HUES48 (cell line): ENCODE data around the gene PNLIPRP1.

Source experiments
- H3K27ac ChIP-seq: one replicate; pipeline ENCODE4 v1.7.0; 2013; ENCODE audit warnings: low read depth, low read length, inconsistent platforms
- H3K27me3 ChIP-seq: 2 replicates; pipeline ENCODE4 v1.6.1; 2013; ENCODE audit warnings: mild to moderate bottlenecking, low read length; ENCODE audit not compliant: control insufficient read depth, insufficient read depth
- H3K36me3 ChIP-seq: 2 replicates; pipeline ENCODE4 v1.6.1; 2013; ENCODE audit warnings: low read length; ENCODE audit not compliant: control insufficient read depth, insufficient read depth
- H3K4me1 ChIP-seq: 2 replicates; pipeline ENCODE4 v1.6.1; 2013; ENCODE audit warnings: mild to moderate bottlenecking, low read length; ENCODE audit not compliant: control insufficient read depth, insufficient read depth
- H3K4me3 ChIP-seq: 2 replicates; pipeline ENCODE4 v1.5.1; 2013; ENCODE audit warnings: mild to moderate bottlenecking, low read depth, low read length
- H3K9ac ChIP-seq: 2 replicates; pipeline ENCODE4 v1.6.1; 2013; ENCODE audit warnings: mild to moderate bottlenecking, low read depth, low read length, moderate library complexity
- H3K9me3 ChIP-seq: 2 replicates; pipeline ENCODE4 v1.6.1; 2013; ENCODE audit warnings: low read length; ENCODE audit not compliant: control insufficient read depth, insufficient read depth

The PNLIPRP1 gene

DNA sequence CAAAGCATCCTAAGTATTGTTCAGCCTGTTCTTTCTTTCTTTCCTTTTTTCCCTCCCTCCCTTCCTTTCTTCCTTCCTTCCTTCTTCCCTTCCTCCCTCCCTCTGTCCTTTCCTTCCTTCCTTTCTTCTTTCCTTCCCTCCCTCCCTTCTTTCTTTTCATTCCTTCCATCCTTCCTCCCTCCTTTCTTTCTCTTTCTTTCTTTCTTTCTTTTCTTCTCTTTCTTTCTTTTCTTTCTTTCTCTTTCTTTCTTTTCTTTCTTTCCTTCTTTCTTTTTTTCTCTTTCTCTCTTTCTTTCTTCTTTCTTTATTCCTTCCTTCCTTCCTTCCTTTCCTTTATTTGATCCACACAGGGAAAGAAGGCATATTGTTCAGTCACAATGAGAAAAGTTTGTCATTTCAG lies 23.8 kb upstream of the PNLIPRP1 start:
- H3K4me3 ChIP-seq, result no peak overlapping the region
- no peak overlapping the region for H3K9ac ChIP-seq
- no peaks in the 10 kb centered on the region for H3K27me3 ChIP-seq
- H3K9me3 ChIP-seq, result no peaks in the 10 kb centered on the region
- no peak overlapping the region for H3K27ac ChIP-seq
- H3K36me3 ChIP-seq, result no peaks in the 10 kb centered on the region
- no peaks in the 10 kb centered on the region for H3K4me1 ChIP-seq

DNA sequence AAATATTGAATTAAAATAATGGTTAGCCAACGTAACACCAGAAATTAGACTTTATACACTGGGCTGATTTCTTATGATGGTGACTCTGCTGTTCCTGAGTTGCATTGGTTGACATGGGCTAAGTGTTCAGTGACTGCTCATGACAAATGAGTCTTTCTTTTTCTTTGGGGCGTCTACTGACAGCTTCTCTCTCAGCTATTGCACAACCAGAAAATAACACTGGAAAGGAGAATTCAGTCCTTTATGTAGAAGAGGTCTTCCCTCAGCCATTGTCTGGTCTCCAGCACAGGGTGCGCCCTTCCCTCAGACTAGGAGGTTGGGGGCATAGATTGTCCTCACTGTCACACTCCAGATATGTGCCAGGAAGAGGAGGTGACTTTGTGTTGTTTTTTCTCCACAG lies 23.4 kb upstream of the PNLIPRP1 start:
- Histone ChIP-seq H3K27ac (no peak overlapping the region), H3K9ac (no peak overlapping the region), H3K4me1 (no peaks in the 10 kb centered on the region)

DNA sequence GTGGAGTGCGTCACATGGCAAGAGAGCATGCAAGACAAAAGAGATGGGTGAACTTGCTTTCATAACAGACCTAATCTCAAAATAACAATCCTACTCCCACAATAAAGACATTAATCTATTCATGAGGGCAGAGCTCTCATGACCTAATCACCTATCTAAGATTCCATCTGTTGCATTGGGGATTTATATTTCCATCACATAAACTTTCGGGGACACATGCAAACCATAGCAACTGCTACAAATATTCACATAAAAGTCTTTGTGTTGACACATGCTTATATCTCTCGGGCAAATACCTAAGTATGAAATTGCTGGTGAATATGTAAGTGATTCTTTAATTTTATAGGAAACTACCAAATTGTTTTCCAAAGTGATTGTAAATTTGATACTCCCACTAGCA lies 16.0 kb upstream of the PNLIPRP1 start:
- H3K4me1 ChIP-seq, result no peaks in the 10 kb centered on the region
- H3K27me3 ChIP-seq, result no peaks in the 10 kb centered on the region
- H3K36me3 ChIP-seq, result no peaks in the 10 kb centered on the region
- H3K27ac ChIP-seq, result no peak overlapping the region
- H3K4me3 ChIP-seq, result no peak overlapping the region
- no peaks in the 10 kb centered on the region for H3K9me3 ChIP-seq
- no peak overlapping the region for H3K9ac ChIP-seq

More for the DNA sequence above, 23.4 kb upstream of the PNLIPRP1 start:
- Histone ChIP-seq H3K27me3 (no peaks in the 10 kb centered on the region), H3K36me3 (no peaks in the 10 kb centered on the region), H3K9me3 (no peaks in the 10 kb centered on the region), H3K4me3 (no peak overlapping the region)

DNA sequence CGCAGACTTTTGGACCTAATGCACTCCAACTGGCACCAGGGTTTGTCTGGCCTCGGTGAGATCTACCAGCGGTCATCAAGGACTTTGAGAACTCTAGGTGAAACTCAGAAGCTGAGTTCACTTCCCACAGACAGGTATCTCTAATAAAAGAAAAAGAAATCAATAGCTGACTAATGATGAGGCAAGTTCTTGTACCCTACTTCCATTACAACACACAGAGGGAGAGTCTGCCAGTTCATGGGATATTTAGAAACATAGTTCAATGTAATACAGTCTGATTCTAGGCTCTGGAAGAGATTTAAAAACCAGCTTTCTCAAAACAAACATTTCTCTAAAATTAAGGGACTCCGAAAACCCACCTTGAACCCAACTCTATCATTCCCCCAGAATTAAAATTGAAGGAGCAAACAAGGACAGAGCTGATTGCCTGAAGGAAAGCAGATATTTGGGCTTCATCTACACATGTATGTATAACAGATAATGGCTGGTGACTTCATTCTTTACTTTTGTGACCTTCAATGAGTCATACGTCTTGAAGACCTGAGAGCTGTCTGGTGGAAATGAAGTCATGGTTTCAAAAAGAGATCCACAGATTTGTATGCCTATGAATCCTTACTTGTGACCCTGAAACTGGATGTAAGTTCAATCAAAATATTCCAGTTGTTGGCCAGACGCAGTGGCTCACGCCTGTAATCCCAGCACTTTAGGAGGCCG lies 2.7 kb upstream of the PNLIPRP1 start:
- Histone ChIP-seq H3K36me3 (no peaks in the 10 kb centered on the region), H3K4me3 (no peak overlapping the region), H3K9me3 (no peaks in the 10 kb centered on the region), H3K9ac (no peak overlapping the region), H3K27me3 (no peaks in the 10 kb centered on the region), H3K27ac (no peak overlapping the region), H3K4me1 (no peaks in the 10 kb centered on the region)

DNA sequence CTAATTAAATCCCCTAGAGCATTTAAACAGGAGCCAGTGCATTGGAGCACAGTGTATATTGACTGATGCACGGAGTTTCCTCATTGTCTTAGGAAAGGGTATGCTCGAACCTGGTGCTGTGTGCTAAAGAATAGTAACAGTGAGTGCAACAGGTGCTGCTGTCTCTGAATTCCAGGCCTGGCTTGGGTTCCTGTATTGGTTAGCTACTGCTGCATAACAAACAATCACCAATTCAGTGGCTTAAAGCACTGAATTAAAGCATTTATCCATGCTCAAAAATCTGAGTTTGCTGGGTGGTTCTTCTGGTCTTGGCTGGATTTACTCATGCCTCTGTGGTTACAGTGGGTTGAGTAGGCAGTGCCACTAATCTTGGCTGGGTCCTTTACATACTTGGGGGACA lies 1.8 kb upstream of the PNLIPRP1 start:
- Histone ChIP-seq H3K27ac (no peak overlapping the region), H3K9me3 (no peaks in the 10 kb centered on the region), H3K9ac (no peak overlapping the region), H3K4me3 (no peak overlapping the region), H3K27me3 (no peaks in the 10 kb centered on the region), H3K36me3 (no peaks in the 10 kb centered on the region), H3K4me1 (no peaks in the 10 kb centered on the region)

DNA sequence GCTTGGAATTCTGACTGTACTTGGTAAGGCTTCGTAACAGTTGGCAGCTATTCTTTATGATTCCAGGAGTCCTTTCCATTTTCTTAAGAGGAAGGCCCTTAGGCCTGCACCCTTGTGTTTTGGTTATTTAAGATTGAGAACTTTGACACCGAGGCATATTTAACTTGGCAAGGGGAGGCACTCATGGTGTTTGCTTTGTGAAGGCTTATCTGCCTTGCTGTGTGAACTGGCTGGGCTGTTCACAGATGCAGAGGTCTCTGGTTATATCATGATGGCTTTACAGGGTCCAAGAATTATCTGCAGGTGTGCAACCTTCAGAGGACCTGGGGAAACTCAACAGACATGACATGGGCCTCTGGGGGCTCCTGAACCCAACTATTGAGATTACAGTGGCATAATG lies 833 bp upstream of the PNLIPRP1 start:
- Histone ChIP-seq H3K27ac (no peak overlapping the region), H3K9me3 (no peaks in the 10 kb centered on the region), H3K27me3 (no peaks in the 10 kb centered on the region), H3K9ac (no peak overlapping the region), H3K36me3 (no peaks in the 10 kb centered on the region), H3K4me3 (no peak overlapping the region), H3K4me1 (no peaks in the 10 kb centered on the region)

DNA sequence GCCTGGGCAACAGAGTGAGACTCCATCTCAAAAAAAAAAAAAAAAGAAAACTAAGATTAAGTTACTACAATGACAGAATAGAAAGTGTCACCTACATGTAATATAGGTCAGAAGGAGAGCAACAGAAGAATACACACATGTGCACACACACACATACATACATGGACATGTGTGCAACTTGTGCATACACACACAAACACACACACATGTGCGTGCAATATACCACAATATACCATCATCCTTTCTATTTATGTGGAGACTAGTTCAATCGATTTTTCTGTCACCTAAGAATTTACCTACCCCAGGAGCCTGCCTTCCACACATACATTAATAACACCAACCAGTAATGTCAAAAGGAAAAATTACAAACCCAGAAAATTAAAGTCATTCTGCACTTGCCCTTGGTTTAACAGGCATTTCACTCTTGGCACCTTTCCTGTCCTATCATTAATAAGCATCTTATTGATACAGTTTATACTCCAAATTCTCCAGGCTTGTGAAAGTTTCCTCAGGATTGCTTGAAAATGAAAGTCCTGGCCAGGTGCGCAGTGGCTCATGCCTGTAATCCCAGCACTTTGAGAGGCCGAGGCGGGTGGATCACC lies 2.5 kb downstream of the PNLIPRP1 start:
- Histone ChIP-seq H3K27me3 (no peaks in the 10 kb centered on the region), H3K4me1 (peaks cover 3% of the 10 kb centered on the region; the same call in 1 of the 2 replicates), H3K9ac (no peak overlapping the region), H3K9me3 (no peaks in the 10 kb centered on the region), H3K36me3 (no peaks in the 10 kb centered on the region), H3K27ac (no peak overlapping the region), H3K4me3 (no peak overlapping the region)

DNA sequence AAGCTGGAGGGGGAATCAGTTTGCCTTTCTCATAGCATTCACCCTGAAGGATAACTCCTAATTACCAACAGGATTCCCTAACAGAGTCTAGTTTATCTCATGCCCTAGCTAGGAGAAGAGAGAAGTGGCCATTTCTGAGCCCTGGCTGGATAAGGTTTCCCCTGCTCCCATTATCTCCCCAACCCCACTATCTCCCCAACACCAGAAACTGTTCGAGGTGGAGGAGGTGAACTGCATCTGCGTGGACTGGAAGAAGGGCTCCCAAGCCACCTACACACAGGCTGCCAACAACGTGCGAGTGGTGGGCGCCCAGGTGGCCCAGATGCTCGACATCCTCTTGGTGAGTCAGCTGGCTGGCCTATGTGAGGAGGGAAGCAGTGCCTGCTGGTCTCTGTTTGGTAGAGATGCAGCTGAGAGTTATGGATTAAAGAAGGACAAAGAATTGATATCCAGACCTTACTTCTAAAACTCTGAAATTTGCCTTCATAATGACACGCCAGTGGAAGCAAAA lies 3.8 kb downstream of the PNLIPRP1 start:
- Histone ChIP-seq H3K4me1 (peaks cover 3% of the 10 kb centered on the region; the same call in 1 of the 2 replicates), H3K4me3 (no peak overlapping the region), H3K36me3 (no peaks in the 10 kb centered on the region), H3K27ac (no peak overlapping the region), H3K9me3 (no peaks in the 10 kb centered on the region), H3K27me3 (no peaks in the 10 kb centered on the region), H3K9ac (no peak overlapping the region)

DNA sequence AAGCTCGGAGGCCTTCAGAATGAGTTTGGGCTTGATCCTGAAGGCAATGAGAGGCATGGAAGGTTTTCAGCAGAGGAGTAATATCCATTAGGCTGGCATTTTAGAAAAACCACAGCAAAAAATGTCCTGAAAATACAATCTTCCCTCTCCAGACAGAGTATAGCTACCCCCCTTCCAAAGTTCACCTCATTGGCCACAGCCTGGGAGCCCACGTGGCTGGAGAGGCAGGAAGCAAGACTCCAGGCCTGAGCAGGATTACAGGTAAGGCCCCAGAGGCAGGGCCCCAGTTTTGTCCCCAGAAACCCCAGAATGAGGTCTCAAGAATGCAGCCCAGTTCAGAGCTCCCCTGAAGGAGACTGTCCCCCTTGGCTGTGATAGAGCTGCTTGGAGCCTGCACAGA lies 5.3 kb downstream of the PNLIPRP1 start:
- H3K9me3 ChIP-seq, result no peaks in the 10 kb centered on the region
- H3K9ac ChIP-seq, result no peak overlapping the region
- no peak overlapping the region for H3K4me3 ChIP-seq
- H3K27me3 ChIP-seq, result no peaks in the 10 kb centered on the region
- H3K4me1 ChIP-seq, result peaks cover 3% of the 10 kb centered on the region; the same call in 1 of the 2 replicates
- H3K36me3 ChIP-seq, result no peaks in the 10 kb centered on the region
- H3K27ac ChIP-seq, result no peak overlapping the region

DNA sequence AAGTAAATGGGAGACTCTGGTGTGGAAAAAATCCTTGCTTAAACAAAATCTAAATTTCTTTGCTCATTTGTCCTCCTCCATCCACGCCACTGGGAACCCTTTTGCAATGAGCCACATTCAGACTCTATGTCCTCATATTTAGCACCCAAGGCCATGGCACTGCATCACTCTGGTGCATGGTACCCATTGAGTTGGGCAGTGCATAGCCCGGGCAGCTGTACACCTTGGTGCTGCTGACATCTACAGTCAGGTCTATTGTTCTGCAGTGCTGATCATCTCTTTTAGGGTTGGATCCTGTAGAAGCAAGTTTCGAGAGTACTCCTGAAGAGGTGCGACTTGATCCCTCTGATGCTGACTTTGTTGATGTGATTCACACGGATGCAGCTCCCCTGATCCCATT lies 6.8 kb downstream of the PNLIPRP1 start:
- Histone ChIP-seq H3K4me3 (no peak overlapping the region), H3K36me3 (no peaks in the 10 kb centered on the region), H3K27me3 (no peaks in the 10 kb centered on the region), H3K27ac (no peak overlapping the region), H3K9me3 (no peaks in the 10 kb centered on the region), H3K9ac (no peak overlapping the region), H3K4me1 (peaks cover 3% of the 10 kb centered on the region; the same call in 1 of the 2 replicates)

DNA sequence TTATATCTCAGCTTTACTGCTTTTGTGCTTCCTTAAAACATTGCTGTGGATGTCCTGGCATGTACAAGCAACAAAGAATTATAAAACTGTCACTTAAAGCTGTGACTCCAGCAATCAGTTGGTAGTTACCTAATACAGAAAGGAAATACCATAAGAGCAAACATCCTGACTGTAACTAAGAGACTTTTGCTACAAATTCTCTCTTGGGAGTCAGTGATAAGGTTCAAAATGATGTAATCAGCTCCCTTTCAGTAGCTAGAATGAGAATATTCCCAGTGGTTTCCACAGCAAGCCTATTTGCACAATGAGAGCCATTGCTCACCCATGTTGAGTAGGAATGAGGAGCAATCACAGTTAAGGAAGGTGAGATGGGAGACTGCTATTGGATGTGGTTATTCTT lies 7.6 kb downstream of the PNLIPRP1 start:
- H3K27me3 ChIP-seq, result no peaks in the 10 kb centered on the region

More for the DNA sequence above, 7.6 kb downstream of the PNLIPRP1 start:
- no peak overlapping the region for H3K9ac ChIP-seq
- H3K4me1 ChIP-seq, result peaks cover 3% of the 10 kb centered on the region; the same call in 1 of the 2 replicates
- H3K4me3 ChIP-seq, result no peak overlapping the region
- no peak overlapping the region for H3K27ac ChIP-seq
- no peaks in the 10 kb centered on the region for H3K36me3 ChIP-seq
- no peaks in the 10 kb centered on the region for H3K9me3 ChIP-seq
